ENCODE data around the gene SLC46A2. TPM values are rescaled to one million over a fixed set of nuclear protein-coding genes. Genes with fewer than 3 reads are reported as not detected.

Gene SLC46A2
- polyA plus RNA-seq, 3 donors = 0.05 to 0.67 (median 0.42) TPM

DNA sequence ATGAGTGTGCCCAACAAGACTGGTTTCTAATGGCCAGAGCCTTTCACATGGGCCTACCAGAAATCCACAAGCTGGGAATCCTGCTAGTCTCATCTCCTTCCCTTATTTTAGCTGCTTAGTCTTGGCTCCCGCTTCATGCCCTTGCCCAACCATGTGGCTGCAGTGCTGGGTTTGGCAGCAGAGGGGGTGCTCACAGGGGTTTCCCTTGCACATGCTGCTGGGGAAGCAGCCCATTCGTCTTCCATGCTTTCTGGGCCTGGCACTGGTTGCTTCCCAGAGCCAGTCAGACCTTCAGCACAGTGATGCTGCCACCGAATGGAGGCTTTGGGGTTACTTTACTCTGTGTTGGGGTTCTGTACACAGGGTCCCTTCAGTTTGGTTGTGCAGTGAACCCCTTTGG is 26.3 kb downstream of the SLC46A2 start:
- H3K27ac ChIP-seq (ENCODE audit: low read depth, low read length) = no peak overlapping the region
- 49 to 86% (median 54%) methylated on average over 3 of the region's 3 CpGs for WGBS, 3 donors

GRCh38 chr9:112863746-112864145 is 26.9 kb downstream of the SLC46A2 start:
- 65 to 81% (median 66%) methylated on average over 2 of the region's 2 CpGs for WGBS, 3 donors
- no peak overlapping the region for H3K27ac ChIP-seq (ENCODE audit: low read depth, low read length)

- no peak overlapping the region for H3K27ac ChIP-seq (ENCODE audit: low read depth, low read length)
Measured at GRCh38 chr9:112863214-112863613, 27.5 kb downstream of the SLC46A2 start.

GRCh38 chr9:112861638-112862555 is 28.8 kb downstream of the SLC46A2 start:
- 44 to 78% (median 49%) methylated on average over 19 of the region's 19 CpGs for WGBS, 3 donors
- H3K27ac ChIP-seq (ENCODE audit: low read depth, low read length) = no peak overlapping the region

More at GRCh38 chr9:112863214-112863613, 27.5 kb downstream of the SLC46A2 start:
- WGBS, 3 donors = 17 to 44% (median 22%) methylated on average over 4 of the region's 4 CpGs

- H3K27ac ChIP-seq (ENCODE audit: low read depth, low read length) = no peak overlapping the region
- WGBS, 3 donors = 63 to 77% (median 75%) methylated on average over 3 of the region's 3 CpGs
Measured at GRCh38 chr9:112861155-112861554, 29.5 kb downstream of the SLC46A2 start.

- H3K27ac ChIP-seq (ENCODE audit: low read depth, low read length) = no peak overlapping the region
- 85 to 96% (median 89%) methylated on average over 1 of the region's 1 CpG for WGBS, 3 donors
Measured at GRCh38 chr9:112860451-112860850, 30.2 kb downstream of the SLC46A2 start.

DNA sequence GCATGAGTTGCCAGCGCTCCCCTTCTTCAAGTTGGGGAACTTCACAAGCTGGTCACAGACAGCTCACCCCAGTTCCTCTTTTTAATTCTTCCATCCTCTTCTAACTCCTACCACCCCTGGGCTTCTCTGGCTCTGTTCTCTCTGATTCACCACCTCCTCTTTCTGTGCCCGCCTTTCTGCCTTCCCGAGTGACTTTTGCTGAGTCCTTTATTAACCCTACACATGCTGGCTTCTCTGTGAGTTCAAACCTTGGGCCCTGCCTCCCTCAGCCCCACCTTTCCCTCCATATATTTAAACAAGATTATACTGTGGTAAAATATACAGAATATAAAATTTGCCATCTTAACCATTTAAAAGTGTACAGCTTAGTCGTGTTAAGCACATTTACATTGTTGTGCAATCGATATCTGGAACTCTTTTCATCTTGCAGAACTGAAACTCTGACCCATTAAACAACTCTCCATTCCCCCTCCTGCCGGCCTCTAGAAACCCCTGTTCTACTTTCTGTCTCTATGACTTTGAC is 32.0 kb downstream of the SLC46A2 start:
- no peak overlapping the region for H3K27ac ChIP-seq (ENCODE audit: low read depth, low read length)
- 34 to 57% (median 39%) methylated on average over 6 of the region's 6 CpGs for WGBS, 3 donors

DNA sequence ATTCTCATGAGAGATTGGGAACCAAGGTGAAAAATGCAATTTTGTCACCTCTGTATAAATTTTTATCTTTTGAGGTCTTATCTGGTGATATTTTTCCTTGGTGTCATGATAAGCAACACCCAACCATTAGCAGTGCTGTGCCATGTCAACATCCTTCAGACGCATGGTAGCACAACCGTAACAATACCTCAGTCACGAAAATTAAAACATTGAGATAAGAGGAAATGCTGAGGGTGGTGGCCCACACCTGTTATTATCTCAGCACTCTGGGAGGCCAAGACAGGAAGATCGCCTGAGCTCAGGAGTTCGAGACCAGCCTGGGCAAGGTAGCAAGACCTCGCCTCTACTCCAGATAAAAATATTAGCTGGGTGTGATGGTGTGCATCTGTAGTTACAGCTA is 32.7 kb downstream of the SLC46A2 start:
- no peak overlapping the region for H3K27ac ChIP-seq (ENCODE audit: low read depth, low read length)
- WGBS, 3 donors = 85 to 92% (median 90%) methylated on average over 6 of the region's 6 CpGs

- no peak overlapping the region for H3K27ac ChIP-seq (ENCODE audit: low read depth, low read length)
- WGBS, 3 donors = 79 to 83% (median 82%) methylated on average over 14 of the region's 14 CpGs
Measured at GRCh38 chr9:112856843-112857242, 33.8 kb downstream of the SLC46A2 start.

DNA sequence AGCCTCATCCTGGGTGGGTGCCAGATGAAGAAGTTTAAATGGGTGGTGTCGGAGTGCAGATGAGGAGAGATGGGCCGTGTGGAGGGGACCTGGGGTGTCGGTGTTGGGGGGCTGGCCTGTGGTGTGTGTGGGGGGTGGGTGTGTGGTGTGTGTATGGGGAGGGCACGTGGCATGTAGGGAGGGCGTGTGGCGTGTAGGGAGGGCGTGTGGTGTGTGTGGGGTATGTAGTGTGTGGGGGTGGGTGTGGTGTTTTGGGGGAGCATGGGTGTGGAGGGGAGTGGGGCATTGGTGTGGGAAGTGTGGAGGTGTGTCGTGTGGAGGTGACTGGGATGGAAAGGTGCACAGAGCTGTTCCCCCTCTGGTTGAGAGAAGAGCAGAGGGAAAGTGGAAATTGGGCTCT is 34.5 kb downstream of the SLC46A2 start:
- no peak overlapping the region for H3K27ac ChIP-seq (ENCODE audit: low read depth, low read length)
- WGBS, 3 donors = 96 to 99% (median 97%) methylated on average over 8 of the region's 8 CpGs

DNA sequence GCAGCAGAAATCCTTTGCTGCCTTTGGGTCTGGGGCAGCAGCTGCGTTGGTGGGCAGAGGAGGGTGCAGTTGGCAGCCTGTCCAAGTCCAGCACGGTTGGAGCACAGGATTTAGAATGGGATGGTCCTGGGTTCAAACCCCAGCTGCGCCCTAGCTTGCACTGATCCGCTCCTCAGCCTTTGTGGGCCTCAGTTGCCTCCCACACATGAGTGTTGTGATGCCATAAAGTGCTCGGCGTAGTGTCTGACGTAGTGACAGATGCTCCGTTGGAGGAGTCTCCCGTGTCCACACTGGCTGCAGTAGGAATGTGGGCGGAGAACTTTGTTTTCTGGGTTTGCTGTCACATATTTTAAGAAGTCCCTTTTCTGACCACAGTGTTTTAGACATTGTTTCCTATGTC is 36.0 kb downstream of the SLC46A2 start:
- 84 to 91% (median 88%) methylated on average over 10 of the region's 10 CpGs for WGBS, 3 donors
- H3K27ac ChIP-seq (ENCODE audit: low read depth, low read length) = no peak overlapping the region

DNA sequence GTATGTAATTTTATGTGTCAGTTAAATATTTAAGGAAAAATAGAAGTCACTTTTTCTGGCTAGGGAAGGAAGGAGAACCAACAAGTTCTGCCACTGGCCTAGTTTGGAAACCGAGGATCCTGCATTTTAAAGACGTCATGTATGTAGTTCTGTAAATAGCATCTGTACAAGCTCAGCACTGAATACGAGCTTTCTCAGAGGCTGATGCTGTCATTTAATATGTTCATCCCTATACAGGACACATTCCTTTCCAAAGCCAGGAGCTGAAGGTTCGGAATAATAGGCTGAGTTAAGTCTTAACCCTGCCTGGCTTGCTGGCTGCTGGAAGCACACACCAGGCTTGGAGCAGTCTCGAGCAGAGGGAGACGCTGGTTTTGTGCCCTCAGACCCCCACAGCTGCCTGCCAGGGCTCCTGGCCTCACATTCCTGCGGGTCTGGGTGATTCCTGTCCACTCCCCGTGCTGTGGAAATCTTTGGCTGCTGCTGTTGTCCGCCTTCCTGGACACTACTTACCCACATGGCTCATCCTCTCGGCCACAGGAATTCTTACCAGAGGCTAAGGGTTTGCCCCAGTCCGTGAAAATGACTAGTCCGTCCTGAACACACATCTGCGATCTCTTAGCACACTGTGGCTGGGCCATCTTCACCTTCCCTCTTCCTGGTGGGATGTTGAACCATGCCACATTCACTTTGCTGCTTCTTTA is 36.6 kb downstream of the SLC46A2 start:
- H3K27ac ChIP-seq (ENCODE audit: low read depth, low read length) = no peak overlapping the region
- WGBS, 3 donors = 82 to 86% (median 83%) methylated on average over 13 of the region's 13 CpGs

DNA sequence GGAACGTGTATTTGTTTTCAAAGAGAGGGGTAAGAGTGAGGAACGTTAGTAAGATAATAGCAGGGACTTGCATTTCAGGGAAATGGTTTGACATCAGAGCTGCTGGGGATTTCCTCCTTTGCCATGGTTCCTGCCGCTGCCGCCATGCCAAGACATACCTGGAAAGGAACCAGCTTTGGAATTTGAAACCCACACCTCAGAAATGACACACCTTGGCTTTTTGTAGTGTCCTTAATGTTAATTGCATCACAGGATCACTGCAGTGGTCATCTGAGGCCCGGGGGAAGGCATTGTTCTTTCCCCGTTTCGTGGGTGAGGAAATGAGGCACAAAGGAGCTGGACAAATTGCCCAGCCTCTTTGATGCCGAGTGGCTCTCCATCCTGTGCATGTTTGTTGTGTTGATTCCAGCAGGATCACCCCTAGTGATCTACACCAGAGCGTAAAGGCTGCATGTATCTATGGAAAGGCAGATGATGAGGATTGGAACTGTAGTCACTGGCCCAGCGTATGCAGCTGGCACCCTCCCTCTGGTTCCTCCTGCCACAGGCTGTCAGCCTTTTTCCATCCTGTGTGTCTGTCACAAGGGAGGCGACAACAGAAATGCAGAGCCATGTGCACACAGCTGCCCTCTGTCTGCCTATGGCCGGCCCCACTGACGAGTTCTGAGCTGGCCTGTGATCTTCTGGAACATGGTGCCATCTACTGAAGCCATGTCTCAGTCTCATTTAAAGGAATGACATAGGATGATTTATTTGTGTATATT is 37.8 kb downstream of the SLC46A2 start:
- 54 to 71% (median 63%) methylated on average over 13 of the region's 13 CpGs for WGBS, 3 donors

GRCh38 chr9:112850840-112851239 is 39.8 kb downstream of the SLC46A2 start:
- no peak overlapping the region for H3K27ac ChIP-seq (ENCODE audit: low read depth, low read length)
- WGBS, 3 donors = 91 to 94% (median 93%) methylated on average over 6 of the region's 6 CpGs

More for the DNA sequence above, 37.8 kb downstream of the SLC46A2 start:
- no peak overlapping the region for H3K27ac ChIP-seq (ENCODE audit: low read depth, low read length)

GRCh38 chr9:112849363-112849922 is 41.2 kb downstream of the SLC46A2 start:
- H3K27ac ChIP-seq (ENCODE audit: low read depth, low read length) = no peak overlapping the region
- WGBS, 3 donors = 52 to 80% (median 66%) methylated on average over 6 of the region's 6 CpGs

DNA sequence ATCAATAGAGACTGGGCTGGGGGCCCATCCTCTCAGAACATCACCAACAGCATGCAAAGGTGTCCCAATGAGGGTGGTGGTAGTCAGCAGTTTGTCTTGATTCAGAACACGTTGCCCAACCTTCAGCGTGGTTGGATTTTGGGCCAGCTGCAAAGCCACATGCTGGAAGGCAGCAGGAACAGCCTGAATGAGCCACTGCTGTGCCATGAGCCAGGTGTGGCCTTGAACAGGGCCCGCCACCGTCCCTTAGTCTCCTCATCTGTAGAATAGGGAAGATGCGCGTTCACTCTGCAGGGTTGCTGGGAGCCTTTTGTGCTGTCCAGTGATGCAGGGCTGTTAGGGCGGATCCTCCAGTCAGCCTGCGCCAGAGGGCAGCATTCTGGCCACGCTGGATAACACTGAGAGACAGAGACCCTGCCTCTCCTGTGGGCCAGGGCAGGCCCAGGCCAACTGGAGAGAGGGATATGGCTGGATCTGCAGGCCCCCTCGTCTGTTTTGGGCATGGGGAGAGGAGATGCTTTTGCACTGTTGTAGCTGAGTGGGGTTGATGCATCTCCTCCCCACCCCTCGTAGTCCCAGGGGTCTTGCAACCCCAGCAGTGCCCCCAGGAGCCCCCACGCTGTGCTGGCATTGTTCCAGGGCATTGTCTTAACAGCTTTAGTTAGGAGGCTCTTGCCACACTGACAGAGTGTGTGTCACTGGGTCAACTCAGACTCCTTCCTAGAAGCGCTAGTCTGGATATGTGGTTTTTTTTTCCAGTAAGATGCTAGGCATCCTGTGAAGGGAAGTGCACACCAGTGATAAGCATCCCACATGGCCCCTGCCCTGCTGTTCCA is 42.1 kb downstream of the SLC46A2 start:
- 71 to 87% (median 76%) methylated on average over 13 of the region's 13 CpGs for WGBS, 3 donors
- no peak overlapping the region for H3K27ac ChIP-seq (ENCODE audit: low read depth, low read length)
